Suprapubic skin (tissue), 3 donors: Measurements from ENCODE around the gene RSF1.

ENCODE experiments used
- CTCF ChIP-seq, 2 donors: fragments of 200-600 bp in 1 of 2; fragments of 450-650 bp in 1 of 2; sonication (generic) in 1 of 2; IDR thresholded peaks; one replicate each; pipeline ENCODE4 v1.5.1; 2016 to 2019; ENCODE audit warnings: antibody characterized with exemption in 2 of 2, mild to moderate bottlenecking in 1 of 2, moderate library complexity in 1 of 2
- POLR2AphosphoS5 ChIP-seq, 3 donors: sonication (generic); formaldehyde crosslinking; IDR thresholded peaks; one replicate each; pipeline ENCODE4 v1.6.1; 2017; ENCODE audit warnings: antibody characterized with exemption in 3 of 3

- TF ChIP-seq CTCF (IDR thresholded peaks at IDR 0.05) (no peak), POLR2AphosphoS5 (IDR thresholded peaks at IDR 0.05) (no peak)
These were observed 151.8 kb downstream of the RSF1 start for GRCh38 chr11:77668760-77669159.
